Activated T-cell treated with anti-CD3 and anti-CD28 coated beads, Interleukin-2, amount 50 U/mL, for 4 hours (primary cell): ENCODE measurements around the gene ZNF334. TPM values are rescaled to one million over a fixed set of nuclear protein-coding genes. Genes with fewer than 3 reads are reported as not detected.

Experiments used
- ATAC-seq, 2 donors: fragments of 200-7000 bp; cut with Tn5 transposase; one replicate each; pipeline ENCODE4 v1.10.0; 2021
- DNase-seq: peaks from one replicate; pipeline ENCODE4 v3.0.0-alpha.2; 2020
- H3K27me3 Mint-ChIP-seq: one replicate; pipeline ENCODE4 v1.8.0; 2021; ENCODE audit warnings: low read depth, mixed read lengths
- H3K36me3 Mint-ChIP-seq: one replicate; pipeline ENCODE4 v1.8.0; 2022; ENCODE audit warnings: mixed read lengths; ENCODE audit not compliant: insufficient read depth
- H3K4me1 Mint-ChIP-seq: one replicate; pipeline ENCODE4 v1.8.0; 2021; ENCODE audit warnings: low read depth, mixed read lengths
- H3K4me3 Mint-ChIP-seq: one replicate; pipeline ENCODE4 v1.8.0; 2021; ENCODE audit warnings: mild to moderate bottlenecking, moderate library complexity, mixed read lengths
- H3K9me3 Mint-ChIP-seq: one replicate; pipeline ENCODE4 v1.8.0; 2021; ENCODE audit warnings: mixed read lengths
- total RNA-seq, 3 donors: library from RNA; stranded (reverse); gene quantifications; one replicate each; pipeline ENCODE4 v1.2.1, GENCODE V29; 2021

Gene ZNF334
- under 1 TPM; 0.42 to 0.63 (median 0.49) TPM for total RNA-seq

DNA sequence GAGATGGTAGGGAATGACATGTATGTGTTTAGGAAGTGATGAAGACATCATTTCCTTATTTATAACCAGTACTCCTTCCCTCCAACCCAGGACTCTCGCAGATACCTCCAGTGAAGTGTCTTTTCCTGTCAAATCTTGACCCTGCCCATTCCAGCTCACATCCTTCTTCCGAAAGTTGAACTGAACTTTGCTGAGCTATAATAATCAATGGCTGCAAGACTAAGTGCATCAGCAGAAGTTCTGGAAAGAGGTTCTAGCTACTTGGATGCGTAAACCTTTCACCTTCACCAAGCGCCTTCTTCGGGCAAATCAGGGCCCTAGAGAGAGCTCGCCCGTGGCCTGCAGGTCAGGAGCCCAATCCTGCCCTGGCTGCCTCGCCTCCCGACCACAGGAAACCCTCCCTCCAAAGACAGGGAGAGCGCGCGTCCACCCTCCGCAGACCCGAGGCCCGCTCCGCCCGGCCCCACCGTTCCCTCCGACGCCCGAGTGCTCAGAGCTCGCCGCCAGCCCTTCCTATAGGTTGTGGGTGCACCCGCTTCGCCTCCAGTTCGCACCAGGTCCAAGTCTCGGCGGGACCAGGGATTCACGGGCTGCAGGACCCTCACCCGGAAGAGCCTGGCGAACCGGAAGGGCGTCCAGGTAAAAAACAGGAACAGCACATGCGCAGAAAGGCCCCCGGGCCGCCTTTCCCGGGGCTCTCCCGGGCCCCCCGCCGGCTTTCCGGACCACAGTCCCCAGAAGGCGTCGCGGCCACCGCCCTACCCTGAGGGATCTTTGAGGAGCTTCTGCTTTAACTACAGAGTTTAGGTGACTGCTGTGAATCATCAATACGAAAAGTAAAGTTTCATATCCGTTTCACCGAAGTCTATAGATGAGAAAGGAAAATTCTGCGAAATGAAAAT lies at the start of gene ZNF334:
Gene ZNF334 (minus strand): TSS at position 617 of the 902 bp plus-strand sequence. CDS start 1,457 bp downstream, outside the sequence.
- peak; percentile 93 to 96 for ATAC-seq
- H3K4me3 Mint-ChIP-seq = peak within 1 kb of the TSS; percentile 73
- peaks cover 9% of the 10 kb centered on the region for H3K4me1 Mint-ChIP-seq
- H3K27me3 Mint-ChIP-seq = peaks cover 31% of the 10 kb centered on the region
- no peaks in the 10 kb centered on the region for H3K36me3 Mint-ChIP-seq
- H3K9me3 Mint-ChIP-seq = no peaks in the 10 kb centered on the region
- no peak for DNase-seq

DNA sequence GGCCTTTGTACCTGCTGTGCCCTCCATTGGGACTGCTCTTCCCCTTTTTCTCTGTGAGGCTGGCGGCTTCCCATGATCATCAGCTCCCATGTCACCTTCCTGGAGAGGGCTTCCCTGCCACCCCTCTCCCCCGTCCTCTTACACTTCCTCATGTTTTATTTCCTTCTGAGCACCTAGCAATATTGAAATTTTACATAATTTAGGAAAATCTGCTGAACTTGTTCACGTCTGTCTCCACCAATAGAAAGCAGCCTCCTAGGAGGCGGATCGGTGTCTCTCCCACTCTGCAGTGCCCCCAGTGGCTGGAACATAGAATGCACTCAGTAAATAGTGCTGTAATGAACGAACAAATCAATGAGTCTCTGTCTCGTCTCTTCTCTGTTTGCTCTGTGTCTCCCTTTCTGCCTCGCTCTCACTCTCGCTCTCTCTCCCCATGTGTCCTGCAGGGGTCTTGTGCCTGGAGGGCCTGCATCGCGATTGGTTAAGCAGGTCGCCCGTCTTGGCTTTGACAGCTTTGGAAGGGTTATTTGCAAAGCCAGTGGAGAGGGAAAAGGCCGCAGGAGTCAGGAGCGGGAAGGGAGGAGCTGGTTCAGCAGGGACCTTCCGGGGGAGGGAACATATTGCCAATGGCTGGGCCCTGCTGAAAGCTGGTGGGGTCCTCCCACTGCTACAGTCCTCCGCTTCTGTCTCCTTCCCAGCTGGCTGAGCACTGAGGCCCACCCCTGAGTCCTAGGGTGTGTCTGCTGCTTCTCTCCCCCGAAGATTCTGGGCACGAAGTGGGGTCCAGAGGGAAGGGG lies 49.2 kb upstream of the ZNF334 start:
- Mint-ChIP-seq H3K36me3 (no peaks in the 10 kb centered on the region), H3K27me3 (peaks cover 3% of the 10 kb centered on the region), H3K4me1 (peaks cover 13% of the 10 kb centered on the region), H3K4me3 (no peak overlapping the region), H3K9me3 (no peaks in the 10 kb centered on the region)
- ATAC-seq (peak; percentile 50 to 52), DNase-seq (peak; percentile 51)

DNA sequence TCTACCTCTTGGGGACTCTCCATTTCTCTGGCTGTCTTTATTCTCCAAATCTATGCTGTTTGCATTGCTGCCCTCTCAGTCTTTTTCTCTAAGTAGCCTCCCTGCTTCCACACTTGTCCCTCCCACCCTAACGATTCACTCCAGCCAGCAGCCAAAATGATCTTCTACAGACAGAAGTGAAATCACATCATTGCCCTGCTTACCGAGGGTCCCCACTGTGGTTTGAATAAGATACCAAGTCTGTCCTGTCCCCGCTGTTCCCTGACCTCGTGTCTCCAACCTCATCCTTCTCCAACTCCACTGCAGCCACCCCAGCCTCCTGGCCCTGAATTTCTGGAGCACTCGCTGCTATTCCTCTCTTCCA lies 48.6 kb upstream of the ZNF334 start:
- H3K4me1 Mint-ChIP-seq = peaks cover 17% of the 10 kb centered on the region

DNA sequence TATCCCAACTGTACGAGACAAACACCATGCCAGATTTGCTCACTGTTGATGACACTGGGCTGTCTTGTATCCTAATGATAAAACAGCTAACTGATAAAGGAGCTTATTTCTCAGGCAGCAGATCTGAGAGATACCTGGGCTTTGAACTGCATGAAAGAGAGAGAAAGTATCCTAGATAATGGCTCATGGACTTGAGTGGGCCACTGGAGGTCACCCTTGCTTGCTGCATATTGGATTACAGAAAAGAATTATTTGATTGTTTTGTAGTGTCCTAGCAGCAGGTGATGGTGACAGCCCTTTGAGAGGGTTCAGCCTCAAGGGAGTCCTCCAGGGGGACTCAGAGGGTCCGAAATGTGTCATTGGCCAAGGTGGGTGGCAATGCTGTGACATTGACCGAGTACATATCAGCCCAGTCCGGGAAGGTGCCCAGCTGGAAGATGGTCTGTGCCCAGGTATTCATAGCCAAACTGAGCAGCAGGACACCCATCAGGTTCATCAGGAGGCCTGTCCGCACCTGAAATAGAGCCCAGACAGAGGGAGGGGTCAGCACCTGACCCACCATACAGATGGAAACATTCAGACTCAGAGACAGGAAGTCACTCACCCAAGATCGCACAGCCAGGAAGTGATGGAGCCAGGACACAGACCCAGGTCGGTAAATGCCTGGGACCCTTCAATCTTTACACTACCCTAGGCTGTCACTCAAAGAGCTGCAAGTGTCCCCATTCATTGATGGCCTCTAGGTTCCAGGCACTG lies 46.5 kb upstream of the ZNF334 start:
- no peaks in the 10 kb centered on the region for H3K27me3 Mint-ChIP-seq
- ATAC-seq = no peak
- peaks cover 18% of the 10 kb centered on the region for H3K4me1 Mint-ChIP-seq
- no peaks in the 10 kb centered on the region for H3K36me3 Mint-ChIP-seq
- H3K9me3 Mint-ChIP-seq = no peaks in the 10 kb centered on the region
- no peak overlapping the region for H3K4me3 Mint-ChIP-seq
- DNase-seq = no peak

More for the DNA sequence above, 48.6 kb upstream of the ZNF334 start:
- Mint-ChIP-seq H3K27me3 (no peaks in the 10 kb centered on the region), H3K4me3 (no peak overlapping the region), H3K9me3 (no peaks in the 10 kb centered on the region), H3K36me3 (no peaks in the 10 kb centered on the region)
- ATAC-seq (no peak), DNase-seq (no peak)

DNA sequence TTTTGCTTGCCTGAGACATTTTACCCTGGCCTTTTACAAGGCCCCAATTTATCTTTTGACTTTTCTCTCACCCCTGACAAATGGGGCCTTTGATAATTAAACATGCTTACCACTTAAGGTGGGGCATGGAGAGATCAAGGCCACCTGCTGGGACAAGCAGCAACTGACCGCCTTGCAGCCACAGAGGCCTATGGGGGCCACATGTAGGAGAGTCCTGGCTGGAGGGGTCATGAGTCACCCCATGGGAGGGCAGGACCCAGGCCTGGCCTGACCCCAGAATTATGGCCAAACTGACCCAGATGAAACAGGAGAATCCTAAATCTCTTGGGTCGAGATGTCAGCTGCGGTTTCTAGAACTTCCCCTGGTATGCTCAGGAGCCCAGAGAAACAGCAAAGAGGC lies 45.6 kb upstream of the ZNF334 start:
- Mint-ChIP-seq H3K9me3 (no peaks in the 10 kb centered on the region), H3K4me3 (no peak overlapping the region), H3K27me3 (no peaks in the 10 kb centered on the region), H3K36me3 (no peaks in the 10 kb centered on the region), H3K4me1 (peaks cover 19% of the 10 kb centered on the region)
- no peak for ATAC-seq
- no peak for DNase-seq

DNA sequence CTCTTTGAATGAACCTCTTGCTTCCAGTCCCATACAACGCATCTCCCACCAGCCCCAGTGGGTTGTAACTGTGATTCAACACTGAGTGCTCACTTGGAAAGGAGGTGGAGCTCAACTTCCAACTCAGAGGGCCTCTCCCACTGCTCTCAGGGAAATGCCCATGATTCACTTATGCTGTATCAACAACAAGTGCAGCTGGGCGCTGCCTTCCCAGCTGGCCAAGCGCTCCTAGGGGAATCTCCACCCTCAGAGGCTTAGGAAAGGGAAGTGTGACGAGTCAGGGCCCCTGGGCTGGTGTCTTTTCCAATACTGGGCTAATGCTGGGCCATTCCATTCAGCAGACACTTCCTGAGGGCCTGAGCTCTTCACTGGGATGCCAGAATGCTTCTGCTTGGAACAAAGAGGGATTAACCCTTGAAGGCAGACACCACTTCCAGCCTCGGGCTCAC lies 45.2 kb upstream of the ZNF334 start:
- Mint-ChIP-seq H3K4me1 (peaks cover 19% of the 10 kb centered on the region), H3K27me3 (no peaks in the 10 kb centered on the region), H3K9me3 (no peaks in the 10 kb centered on the region), H3K4me3 (no peak overlapping the region), H3K36me3 (no peaks in the 10 kb centered on the region)
- ATAC-seq (peak; percentile 94 to 95), DNase-seq (no peak)

DNA sequence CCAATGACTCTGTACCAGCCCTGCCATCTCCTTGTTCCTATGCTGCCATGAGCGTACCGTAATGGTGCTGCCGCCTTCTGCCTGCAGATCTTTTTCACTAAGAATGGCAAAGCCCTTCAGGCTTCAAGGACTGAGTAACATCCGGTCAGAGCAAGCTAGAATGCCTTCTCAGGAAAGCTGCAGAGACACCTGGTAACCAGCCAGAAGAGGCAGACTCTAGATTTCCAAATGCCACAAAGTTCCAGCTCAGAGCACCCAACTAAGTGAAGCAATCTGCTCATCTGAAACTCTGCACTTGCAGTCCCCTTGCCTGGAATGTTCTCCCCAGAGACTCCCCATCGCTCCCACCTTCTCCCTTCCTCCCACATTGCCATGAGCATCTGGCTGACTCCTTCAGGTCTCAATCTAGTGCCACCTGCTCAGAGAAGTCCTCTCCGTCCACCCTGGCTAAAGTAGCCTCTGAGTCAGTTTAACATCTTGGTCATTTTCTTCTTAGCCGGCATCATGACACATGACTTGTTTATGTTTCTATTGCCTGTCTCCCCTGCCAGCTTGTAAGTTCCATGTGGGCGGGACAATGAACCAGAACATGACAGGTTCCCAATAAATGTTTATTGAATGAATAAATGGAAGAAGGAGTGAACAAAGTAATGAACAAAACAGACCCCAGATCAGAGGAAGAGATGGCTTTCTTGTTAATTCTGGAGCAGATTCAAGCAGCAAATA lies 44.0 kb upstream of the ZNF334 start:
- DNase-seq (no peak), ATAC-seq (no peak)
- H3K36me3 Mint-ChIP-seq = no peaks in the 10 kb centered on the region
- H3K9me3 Mint-ChIP-seq = no peaks in the 10 kb centered on the region
- H3K4me3 Mint-ChIP-seq = no peak overlapping the region
- peaks cover 31% of the 10 kb centered on the region for H3K4me1 Mint-ChIP-seq
- no peaks in the 10 kb centered on the region for H3K27me3 Mint-ChIP-seq

DNA sequence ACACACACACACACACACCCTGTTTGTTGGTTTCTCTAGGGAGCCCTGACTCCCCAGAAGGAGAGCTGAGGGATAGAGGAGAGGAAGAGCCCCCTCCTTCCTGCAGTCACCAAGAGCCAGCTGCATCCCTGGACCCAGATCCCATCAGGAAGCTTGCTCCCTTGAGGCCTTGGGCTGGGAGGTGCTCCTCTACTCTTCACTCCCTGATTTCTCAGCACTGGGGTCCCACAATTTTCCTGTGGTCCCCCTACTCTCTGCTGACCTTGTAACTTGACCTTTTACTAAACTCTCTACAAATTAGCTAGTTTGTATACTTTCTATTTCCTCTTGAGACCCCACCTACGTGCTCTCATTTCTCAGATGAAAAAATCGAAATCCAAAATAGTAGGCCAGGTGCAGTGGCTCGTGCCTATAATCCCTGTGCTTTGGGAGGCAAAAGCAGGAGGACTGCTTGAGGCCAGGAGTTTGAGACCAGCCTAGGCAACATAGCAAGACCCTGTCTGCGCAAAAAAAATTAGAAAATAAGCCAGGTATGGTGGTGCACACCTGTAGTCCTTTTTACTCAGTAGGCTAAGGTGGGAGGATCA lies 42.1 kb upstream of the ZNF334 start:
- H3K9me3 Mint-ChIP-seq = no peaks in the 10 kb centered on the region
- H3K4me1 Mint-ChIP-seq = peaks cover 37% of the 10 kb centered on the region
- no peaks in the 10 kb centered on the region for H3K36me3 Mint-ChIP-seq
- ATAC-seq (no peak), DNase-seq (no peak)
- no peak overlapping the region for H3K4me3 Mint-ChIP-seq
- H3K27me3 Mint-ChIP-seq = no peaks in the 10 kb centered on the region

DNA sequence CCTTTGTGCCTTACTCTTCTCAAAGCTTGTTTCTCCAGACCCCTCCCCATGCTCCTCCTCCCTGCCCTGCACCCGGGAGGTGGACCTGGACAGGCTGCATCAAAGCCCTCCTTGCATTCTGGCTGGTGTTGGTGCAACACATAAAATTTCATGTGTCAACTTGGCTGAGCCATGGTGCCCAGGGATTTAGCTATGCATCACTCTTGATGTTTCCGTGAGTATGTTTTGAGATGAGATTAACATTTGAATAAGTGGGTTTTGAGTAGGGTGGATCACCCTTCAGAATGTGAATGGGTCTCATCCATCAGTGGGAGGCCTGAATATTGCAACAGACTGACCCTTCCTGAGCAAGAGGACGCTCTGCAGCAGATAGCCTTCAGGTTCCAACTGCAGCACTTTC lies 41.5 kb upstream of the ZNF334 start:
- Mint-ChIP-seq H3K36me3 (no peaks in the 10 kb centered on the region), H3K27me3 (no peaks in the 10 kb centered on the region)

DNA sequence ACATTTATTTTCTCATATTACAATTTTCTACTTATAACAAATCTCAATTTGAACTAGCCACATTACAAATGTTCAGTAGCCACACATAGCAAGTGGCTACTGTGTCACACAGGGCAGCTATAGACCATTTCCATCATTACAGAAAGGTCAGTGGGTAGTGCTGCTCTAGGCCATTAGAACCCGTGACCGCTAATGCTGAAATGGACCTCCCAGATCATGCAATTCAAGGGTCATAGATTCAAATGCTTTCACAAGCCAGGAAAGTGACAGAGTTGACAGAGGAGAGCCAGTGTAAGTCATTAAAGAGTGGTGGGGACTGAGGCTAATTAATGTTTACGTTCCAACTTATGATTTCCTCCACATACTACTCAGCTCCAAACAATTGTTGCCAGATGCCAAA lies 40.6 kb upstream of the ZNF334 start:
- no peak for ATAC-seq
- no peak for DNase-seq
- Mint-ChIP-seq H3K36me3 (no peaks in the 10 kb centered on the region), H3K27me3 (no peaks in the 10 kb centered on the region), H3K4me3 (no peak overlapping the region), H3K9me3 (no peaks in the 10 kb centered on the region), H3K4me1 (peaks cover 36% of the 10 kb centered on the region)

More for the DNA sequence above, 41.5 kb upstream of the ZNF334 start:
- no peak for DNase-seq
- Mint-ChIP-seq H3K9me3 (no peaks in the 10 kb centered on the region), H3K4me3 (no peak overlapping the region), H3K4me1 (peaks cover 37% of the 10 kb centered on the region)
- no peak for ATAC-seq

DNA sequence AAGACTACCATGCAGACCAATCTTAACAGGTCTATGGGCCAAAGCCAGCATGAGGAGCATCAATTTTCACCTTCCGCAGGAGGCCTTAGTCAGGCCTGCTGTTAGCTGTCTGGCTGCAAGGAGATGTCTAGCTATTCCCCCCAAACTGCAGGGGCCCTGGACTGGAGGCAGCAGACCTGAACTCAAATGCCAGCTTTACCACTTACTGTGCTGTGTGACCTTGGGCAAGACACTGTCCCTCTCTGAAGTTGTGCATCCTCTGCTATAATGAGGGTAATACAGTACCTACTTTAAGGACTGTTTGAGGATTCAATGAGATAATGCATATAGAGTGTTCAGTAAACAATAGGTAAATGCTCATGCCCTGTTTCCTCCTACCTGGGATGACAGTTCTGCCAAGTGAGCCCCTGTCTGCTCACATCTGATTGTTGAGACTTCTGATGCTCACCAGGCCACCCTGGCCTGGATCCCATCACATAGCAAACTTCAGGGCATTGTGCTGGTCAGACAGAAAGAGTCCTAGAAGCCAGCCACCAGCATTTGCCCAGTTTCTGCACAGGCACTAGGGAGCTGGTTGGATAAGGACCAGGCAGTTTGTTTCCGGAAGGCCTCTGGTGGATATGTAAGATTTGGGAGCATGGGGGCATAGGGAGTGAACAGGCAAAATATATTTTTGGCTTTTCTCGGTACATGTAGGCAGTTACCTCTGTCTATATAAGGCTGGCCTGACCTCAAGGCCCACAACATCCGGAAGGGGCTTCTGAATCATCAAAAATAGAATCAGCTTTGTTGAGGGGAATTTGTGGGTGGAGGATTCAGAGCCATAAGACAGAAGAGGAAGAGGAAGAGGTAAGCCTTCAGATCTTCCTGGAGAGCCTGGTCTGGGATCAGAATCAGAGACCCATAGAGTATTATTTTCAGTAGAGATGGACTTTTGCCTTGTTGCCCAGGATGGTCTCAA lies 39.4 kb upstream of the ZNF334 start:
- DNase-seq (no peak), ATAC-seq (peak; percentile 91 to 96)
- Mint-ChIP-seq H3K4me1 (peaks cover 25% of the 10 kb centered on the region), H3K36me3 (no peaks in the 10 kb centered on the region), H3K27me3 (no peaks in the 10 kb centered on the region), H3K4me3 (peak overlapping the region; percentile 50), H3K9me3 (no peaks in the 10 kb centered on the region)

DNA sequence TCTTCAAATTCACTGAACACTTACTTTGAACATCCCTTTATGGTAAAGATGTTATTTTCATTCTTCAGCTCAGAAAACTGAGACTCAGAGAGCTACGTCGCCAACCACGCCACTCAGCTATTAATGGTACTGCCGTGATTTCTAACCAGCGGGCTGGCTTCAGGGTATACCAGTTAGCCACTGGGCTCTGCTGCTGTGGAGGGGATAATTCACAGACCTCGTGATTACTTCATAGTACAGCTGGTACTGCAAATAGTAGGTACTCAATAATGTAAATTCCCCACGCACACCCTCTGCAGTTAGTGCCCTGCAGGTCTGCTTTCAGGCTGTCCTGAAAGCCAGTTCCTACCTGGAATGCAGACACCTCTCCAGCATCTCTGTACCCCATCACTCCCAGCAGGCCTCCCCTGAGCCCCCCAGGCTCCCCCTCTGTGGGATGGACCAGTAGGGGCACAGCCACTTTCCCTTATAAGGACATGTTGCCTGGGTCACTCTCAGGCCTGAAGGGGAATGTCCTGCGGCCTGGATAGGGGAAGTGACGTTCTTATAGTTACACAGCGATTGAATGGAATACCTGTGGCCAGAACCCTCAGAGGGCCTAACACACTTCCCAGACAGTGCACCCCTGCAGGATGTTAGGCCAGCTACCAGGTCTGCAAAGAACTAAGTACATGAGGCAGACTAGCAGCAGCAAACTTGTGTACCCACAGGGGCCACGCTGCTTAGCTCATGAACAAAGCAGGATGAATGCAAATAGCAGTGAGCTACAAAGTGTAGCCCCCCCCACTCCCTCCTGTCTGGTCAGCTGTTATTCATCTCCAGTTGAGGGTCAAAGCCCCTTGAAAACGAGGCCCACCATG lies 38.4 kb upstream of the ZNF334 start:
- no peaks in the 10 kb centered on the region for H3K27me3 Mint-ChIP-seq

More for the DNA sequence above, 38.4 kb upstream of the ZNF334 start:
- ATAC-seq (no peak), DNase-seq (no peak)
- no peaks in the 10 kb centered on the region for H3K36me3 Mint-ChIP-seq
- peaks cover 20% of the 10 kb centered on the region for H3K4me1 Mint-ChIP-seq
- H3K4me3 Mint-ChIP-seq = no peak overlapping the region
- no peaks in the 10 kb centered on the region for H3K9me3 Mint-ChIP-seq
